Activated CD4-positive, alpha-beta T cell treated with anti-CD3 and anti-CD28 coated beads, Interleukin-2, amount 10 ng/mL, durations not matched to agents 24 days and 14 days (primary cell): ENCODE results near the gene DAB1. TPM values are rescaled to one million over a fixed set of nuclear protein-coding genes. Genes with fewer than 3 reads are reported as not detected.

ENCODE experiments used
- DNase-seq: peaks from one replicate; pipeline ENCODE4 v3.0.0; 2022
- H3K27ac Mint-ChIP-seq: one replicate; pipeline ENCODE4 v1.8.0; 2022; ENCODE audit warnings: mild to moderate bottlenecking, mixed read lengths
- H3K27me3 Mint-ChIP-seq: one replicate; pipeline ENCODE4 v1.8.0; 2022; ENCODE audit warnings: mixed read lengths
- H3K36me3 Mint-ChIP-seq: one replicate; pipeline ENCODE4 v1.8.0; 2022; ENCODE audit warnings: low read depth, mild to moderate bottlenecking, mixed read lengths
- H3K4me1 Mint-ChIP-seq: one replicate; pipeline ENCODE4 v1.8.0; 2021; ENCODE audit warnings: mixed read lengths
- H3K4me3 Mint-ChIP-seq: one replicate; pipeline ENCODE4 v1.8.0; 2022; ENCODE audit warnings: mild to moderate bottlenecking, moderate library complexity, mixed read lengths
- H3K9me3 Mint-ChIP-seq: one replicate; pipeline ENCODE4 v1.8.0; 2021; ENCODE audit warnings: mixed read lengths
- intact Hi-C: fragments of 100-400 bp; cut with micrococcal nuclease; formaldehyde crosslinking; loops from one replicate; pipeline ENCODE4 v1.15.1; 2023
- total RNA-seq: library from RNA; stranded (reverse); gene quantifications from 2 replicates; pipeline ENCODE4 v1.2.3, GENCODE V29; 2022

Gene DAB1
- total RNA-seq, 1 donor from 2014 or later: not detected

DNA sequence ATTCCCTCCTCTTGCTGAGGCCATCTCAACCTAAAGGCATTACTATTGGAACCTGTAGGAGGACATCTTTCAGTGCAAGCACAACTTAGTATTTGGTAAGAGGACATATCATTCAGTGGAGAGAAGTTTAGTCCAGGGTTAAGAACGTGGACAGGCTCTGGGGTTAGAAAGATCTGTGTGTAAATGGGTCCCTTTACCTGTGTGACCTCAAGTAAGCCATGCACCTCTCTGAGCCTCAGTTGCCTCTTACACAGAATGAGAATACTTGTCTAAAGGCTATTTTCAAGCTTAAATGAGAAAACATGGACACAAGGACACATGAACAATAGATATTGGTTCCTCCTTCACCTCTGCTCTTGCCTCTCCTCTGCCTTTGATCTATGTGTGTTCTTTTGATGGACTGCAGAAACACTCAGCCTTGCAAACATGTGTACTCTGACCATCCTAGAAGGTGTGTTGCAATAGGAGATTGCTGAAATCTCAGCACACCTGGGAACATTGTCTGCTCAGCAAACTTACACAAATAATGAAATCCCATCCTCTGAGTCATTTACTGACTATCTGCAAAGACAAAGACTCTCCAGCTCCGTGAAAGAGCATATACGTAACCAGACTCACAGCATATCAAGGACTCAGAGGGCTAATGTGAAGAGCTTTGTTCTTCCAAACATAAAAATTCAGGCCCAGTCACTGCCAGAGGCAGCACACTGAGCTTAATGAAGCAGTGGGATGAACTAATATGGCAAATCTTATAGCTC lies 143.8 kb downstream of the DAB1 start:
- H3K4me3 Mint-ChIP-seq: no peak overlapping the region
- intact Hi-C loops: no loop called here
- H3K27me3 Mint-ChIP-seq: no peaks in the 10 kb centered on the region
- H3K9me3 Mint-ChIP-seq: no peaks in the 10 kb centered on the region
- DNase-seq: no peak
- H3K4me1 Mint-ChIP-seq: no peaks in the 10 kb centered on the region
- no peaks in the 10 kb centered on the region for H3K36me3 Mint-ChIP-seq
- no peak overlapping the region for H3K27ac Mint-ChIP-seq

- Mint-ChIP-seq H3K27me3 (no peaks in the 10 kb centered on the region), H3K4me3 (no peak overlapping the region), H3K9me3 (no peaks in the 10 kb centered on the region), H3K4me1 (no peaks in the 10 kb centered on the region), H3K36me3 (no peaks in the 10 kb centered on the region), H3K27ac (no peak overlapping the region)
- intact Hi-C loops: no loop called here
- DNase-seq: no peak
Observed at GRCh38 chr1:57278558-57278957, 145.3 kb downstream of the DAB1 start.

- DNase-seq: no peak
- intact Hi-C loops: no loop called here
- H3K36me3 Mint-ChIP-seq: no peaks in the 10 kb centered on the region
- no peaks in the 10 kb centered on the region for H3K4me1 Mint-ChIP-seq
- no peak overlapping the region for H3K27ac Mint-ChIP-seq
- no peaks in the 10 kb centered on the region for H3K27me3 Mint-ChIP-seq
- H3K4me3 Mint-ChIP-seq: no peak overlapping the region
- no peaks in the 10 kb centered on the region for H3K9me3 Mint-ChIP-seq
Observed at GRCh38 chr1:57277681-57278080, 146.2 kb downstream of the DAB1 start.

- Mint-ChIP-seq H3K27me3 (no peaks in the 10 kb centered on the region), H3K4me3 (no peak overlapping the region), H3K9me3 (no peaks in the 10 kb centered on the region), H3K36me3 (no peaks in the 10 kb centered on the region), H3K4me1 (no peaks in the 10 kb centered on the region), H3K27ac (no peak overlapping the region)
- DNase-seq: no peak
- intact Hi-C loops: no loop called here
Observed at GRCh38 chr1:57276918-57277317, 146.9 kb downstream of the DAB1 start.

GRCh38 chr1:57272601-57273000 lies 151.3 kb downstream of the DAB1 start:
- H3K9me3 Mint-ChIP-seq: no peaks in the 10 kb centered on the region
- H3K4me1 Mint-ChIP-seq: no peaks in the 10 kb centered on the region
- no peak overlapping the region for H3K4me3 Mint-ChIP-seq
- no peaks in the 10 kb centered on the region for H3K27me3 Mint-ChIP-seq
- intact Hi-C loops: no loop called here
- DNase-seq: no peak
- no peaks in the 10 kb centered on the region for H3K36me3 Mint-ChIP-seq
- H3K27ac Mint-ChIP-seq: no peak overlapping the region

DNA sequence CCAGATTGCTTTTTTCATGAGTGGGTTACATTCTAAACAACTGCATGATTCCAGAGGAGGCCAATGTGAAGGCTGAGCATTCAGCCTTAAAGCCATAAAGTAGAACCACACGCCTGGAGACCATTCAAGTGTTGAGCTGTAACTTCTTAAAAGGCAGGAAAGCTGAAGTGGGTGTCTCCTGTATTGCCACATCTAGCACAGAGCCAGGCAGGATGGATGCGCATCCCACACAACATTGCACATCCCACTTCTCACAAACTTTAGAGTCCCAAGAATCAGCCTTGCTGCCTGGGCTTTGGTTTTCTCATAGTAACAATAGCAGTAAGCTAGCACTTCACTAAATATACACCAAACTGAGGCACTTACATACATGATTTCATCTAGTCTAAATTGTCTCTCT lies 151.7 kb downstream of the DAB1 start:
- Mint-ChIP-seq H3K4me1 (no peaks in the 10 kb centered on the region), H3K4me3 (no peak overlapping the region), H3K27ac (no peak overlapping the region), H3K27me3 (no peaks in the 10 kb centered on the region), H3K9me3 (no peaks in the 10 kb centered on the region), H3K36me3 (no peaks in the 10 kb centered on the region)
- intact Hi-C loops: no loop called here
- DNase-seq: no peak

DNA sequence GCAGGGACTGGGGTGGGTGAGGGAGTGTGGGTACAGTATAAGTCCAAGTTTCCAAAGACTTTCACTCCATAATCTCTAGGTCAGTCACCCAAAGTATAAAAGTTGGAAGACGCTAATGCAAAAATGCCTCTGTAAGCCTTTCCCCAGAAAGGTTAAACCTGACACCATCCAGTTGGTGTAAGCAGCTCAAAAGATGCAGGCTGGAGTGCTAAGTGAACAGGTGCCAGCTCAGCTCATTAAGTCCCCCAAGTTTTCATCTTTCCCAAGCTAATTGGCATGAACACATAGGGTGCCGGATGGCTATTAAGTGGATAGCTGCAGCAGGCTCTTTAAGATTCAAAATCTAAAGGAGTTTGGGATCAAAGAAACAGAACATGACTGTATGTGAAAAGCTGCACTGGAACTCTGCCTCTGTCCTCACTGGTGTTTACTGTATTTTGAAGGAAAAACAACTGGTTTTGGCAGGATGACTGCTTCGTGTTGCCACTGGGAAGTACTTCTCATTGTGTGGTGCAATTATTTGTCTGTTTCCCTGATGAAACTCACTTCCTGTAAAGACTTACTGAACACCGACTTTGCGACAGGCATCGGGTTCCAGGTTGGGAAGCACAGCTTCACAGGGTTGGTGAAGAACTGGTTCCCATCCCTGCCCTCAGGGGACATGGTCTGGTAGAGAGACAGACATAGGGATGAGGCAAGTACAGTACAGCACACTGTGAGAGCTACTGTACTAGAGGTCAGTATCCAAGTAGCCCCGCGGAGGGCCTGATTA lies 152.7 kb downstream of the DAB1 start:
- Mint-ChIP-seq H3K4me1 (no peaks in the 10 kb centered on the region), H3K27me3 (no peaks in the 10 kb centered on the region), H3K36me3 (no peaks in the 10 kb centered on the region)

GRCh38 chr1:57269630-57270225 lies 154.1 kb downstream of the DAB1 start:
- Mint-ChIP-seq H3K27me3 (no peaks in the 10 kb centered on the region), H3K27ac (no peak overlapping the region), H3K4me1 (no peaks in the 10 kb centered on the region), H3K9me3 (no peaks in the 10 kb centered on the region), H3K4me3 (no peak overlapping the region), H3K36me3 (no peaks in the 10 kb centered on the region)
- intact Hi-C loops: no loop called here
- no peak for DNase-seq

More for the DNA sequence above, 152.7 kb downstream of the DAB1 start:
- intact Hi-C loops: no loop called here
- Mint-ChIP-seq H3K4me3 (no peak overlapping the region), H3K27ac (no peak overlapping the region), H3K9me3 (no peaks in the 10 kb centered on the region)
- DNase-seq: no peak

DNA sequence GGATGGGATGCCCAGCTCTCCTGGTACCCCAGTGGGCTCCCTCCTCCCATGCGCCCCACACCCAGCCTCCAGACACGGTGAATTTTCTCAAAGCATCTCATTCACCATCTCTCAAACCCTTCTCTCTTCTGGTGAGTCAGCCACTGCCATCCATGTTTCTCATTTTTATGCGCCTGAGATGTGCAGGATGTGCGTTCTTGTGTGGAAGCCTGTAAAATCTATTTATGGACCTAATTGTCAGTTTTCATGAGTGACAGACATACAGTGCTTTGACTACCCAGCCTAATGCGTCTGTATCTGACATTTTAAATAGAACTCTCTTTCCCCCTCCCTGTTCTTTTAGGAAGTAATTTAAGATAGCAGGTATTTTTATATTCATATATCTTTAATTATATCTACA lies 158.8 kb downstream of the DAB1 start:
- intact Hi-C loops: no loop called here
- H3K4me3 Mint-ChIP-seq: no peak overlapping the region
- H3K9me3 Mint-ChIP-seq: no peaks in the 10 kb centered on the region
- H3K27ac Mint-ChIP-seq: no peak overlapping the region
- H3K27me3 Mint-ChIP-seq: no peaks in the 10 kb centered on the region
- no peaks in the 10 kb centered on the region for H3K4me1 Mint-ChIP-seq
- no peaks in the 10 kb centered on the region for H3K36me3 Mint-ChIP-seq
- DNase-seq: no peak

GRCh38 chr1:57262472-57262871 lies 161.4 kb downstream of the DAB1 start:
- H3K27ac Mint-ChIP-seq: no peak overlapping the region
- H3K4me3 Mint-ChIP-seq: no peak overlapping the region
- no peaks in the 10 kb centered on the region for H3K4me1 Mint-ChIP-seq
- intact Hi-C loops: no loop called here
- H3K9me3 Mint-ChIP-seq: no peaks in the 10 kb centered on the region
- H3K36me3 Mint-ChIP-seq: no peaks in the 10 kb centered on the region
- no peaks in the 10 kb centered on the region for H3K27me3 Mint-ChIP-seq
- DNase-seq: no peak

GRCh38 chr1:57258557-57259325 lies 165.1 kb downstream of the DAB1 start:
- intact Hi-C loops: no loop called here
- Mint-ChIP-seq H3K4me1 (no peaks in the 10 kb centered on the region), H3K27ac (no peak overlapping the region), H3K36me3 (no peaks in the 10 kb centered on the region), H3K4me3 (no peak overlapping the region), H3K27me3 (no peaks in the 10 kb centered on the region), H3K9me3 (no peaks in the 10 kb centered on the region)
- DNase-seq: no peak

- no peak overlapping the region for H3K4me3 Mint-ChIP-seq
- H3K27ac Mint-ChIP-seq: no peak overlapping the region
- no peaks in the 10 kb centered on the region for H3K9me3 Mint-ChIP-seq
- intact Hi-C loops: no loop called here
- no peaks in the 10 kb centered on the region for H3K27me3 Mint-ChIP-seq
- no peak for DNase-seq
- no peaks in the 10 kb centered on the region for H3K4me1 Mint-ChIP-seq
- H3K36me3 Mint-ChIP-seq: no peaks in the 10 kb centered on the region
Observed at GRCh38 chr1:57255945-57256344, 167.9 kb downstream of the DAB1 start.

DNA sequence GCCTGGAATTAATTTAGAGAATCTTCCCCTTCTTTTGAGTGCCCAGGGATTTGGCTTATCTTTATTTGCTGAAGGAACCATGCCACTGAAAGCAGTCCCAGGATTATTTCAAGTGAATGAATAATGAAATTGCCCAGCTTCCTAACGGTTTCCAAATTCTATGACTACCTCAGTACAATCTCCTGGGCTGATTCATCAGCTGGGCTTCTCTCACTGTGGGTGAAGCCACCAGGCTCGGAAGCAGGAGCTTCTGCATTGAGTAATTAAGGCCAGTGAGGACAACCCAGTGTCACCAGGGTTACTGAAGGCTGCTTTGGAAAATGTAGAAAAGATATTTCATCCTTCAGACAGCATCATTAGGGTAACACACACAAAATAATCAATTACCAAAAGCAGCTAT lies 169.8 kb downstream of the DAB1 start:
- DNase-seq: no peak
- Mint-ChIP-seq H3K4me1 (no peaks in the 10 kb centered on the region), H3K27me3 (no peaks in the 10 kb centered on the region), H3K9me3 (no peaks in the 10 kb centered on the region), H3K27ac (no peak overlapping the region), H3K4me3 (no peak overlapping the region), H3K36me3 (no peaks in the 10 kb centered on the region)
- intact Hi-C loops: no loop called here
